NCI-H1048 (cell line): ENCODE results near the gene REEP6.

Experiments
- DNase-seq: peaks from one replicate; lab custom pipeline; 2025; lab: John Stamatoyannopoulos, UW

REEP6 gene

GRCh38 chr19:1456121-1456900 lies 34.7 kb upstream of the REEP6 start:
- DNase-seq = no peak

- no peak for DNase-seq
These were observed 33.8 kb upstream of the REEP6 start for GRCh38 chr19:1457031-1457739.

GRCh38 chr19:1457892-1458291 lies 33.1 kb upstream of the REEP6 start:
- DNase-seq = no peak

GRCh38 chr19:1459479-1459878 lies 31.5 kb upstream of the REEP6 start:
- no peak for DNase-seq

GRCh38 chr19:1460033-1460995 lies 30.7 kb upstream of the REEP6 start:
- DNase-seq = no peak

- no peak for DNase-seq
These were observed 29.1 kb upstream of the REEP6 start for GRCh38 chr19:1461862-1462261.

GRCh38 chr19:1465191-1466016 lies 25.6 kb upstream of the REEP6 start:
- DNase-seq = no peak

GRCh38 chr19:1466018-1466460 lies 24.9 kb upstream of the REEP6 start:
- DNase-seq = no peak

GRCh38 chr19:1466461-1467214 lies 24.3 kb upstream of the REEP6 start:
- DNase-seq = no peak

- no peak for DNase-seq
These were observed 23.8 kb upstream of the REEP6 start for GRCh38 chr19:1467215-1467489.

- DNase-seq = no peak
These were observed 23.3 kb upstream of the REEP6 start for GRCh38 chr19:1467490-1468273.

GRCh38 chr19:1468274-1468820 lies 22.6 kb upstream of the REEP6 start:
- DNase-seq = no peak

GRCh38 chr19:1468821-1469254 lies 22.1 kb upstream of the REEP6 start:
- DNase-seq = no peak

GRCh38 chr19:1469255-1470054 lies 21.5 kb upstream of the REEP6 start:
- DNase-seq = no peak

GRCh38 chr19:1470055-1470304 lies 21.0 kb upstream of the REEP6 start:
- no peak for DNase-seq

- no peak for DNase-seq
These were observed 20.5 kb upstream of the REEP6 start for GRCh38 chr19:1470305-1471009.

- DNase-seq = no peak
These were observed 19.9 kb upstream of the REEP6 start for GRCh38 chr19:1471010-1471514.

GRCh38 chr19:1471515-1472160 lies 19.3 kb upstream of the REEP6 start:
- no peak for DNase-seq
